HEK293 (cell line): ENCODE data around the gene ZNF285.
A peak's percentile ranks its signal among the peaks of the same experiment; 100 is the strongest.

ENCODE experiments used
- HOXC10 ChIP-seq: sonication (generic); formaldehyde crosslinking; IDR thresholded peaks from 2 replicates; pipeline ENCODE4 v1.8.1; 2023; ENCODE audit warnings: mild to moderate bottlenecking, missing genetic modification reagents
- PRDM4 ChIP-seq: fragments of 450-650 bp; formaldehyde crosslinking; IDR thresholded peaks from 2 replicates; pipeline ENCODE4 v1.5.1; 2017; ENCODE audit warnings: missing biosample characterization, missing genetic modification characterization
- SCRT1 ChIP-seq: fragments of 450-650 bp; formaldehyde crosslinking; IDR thresholded peaks from 2 replicates; pipeline ENCODE4 v1.5.1; 2016; ENCODE audit warnings: missing biosample characterization, missing genetic modification characterization, borderline replicate concordance
- WT1 ChIP-seq: fragments of 450-650 bp; formaldehyde crosslinking; IDR thresholded peaks from 2 replicates; pipeline ENCODE4 v1.5.1; 2016; ENCODE audit warnings: missing biosample characterization, missing genetic modification characterization
- YY2 ChIP-seq: fragments of 450-650 bp; formaldehyde crosslinking; IDR thresholded peaks from 2 replicates; pipeline ENCODE4 v1.5.1; 2016; ENCODE audit warnings: missing biosample characterization, missing genetic modification characterization
- ZBTB21 ChIP-seq: fragments of 450-650 bp; formaldehyde crosslinking; IDR thresholded peaks from 2 replicates; pipeline ENCODE4 v1.5.1; 2017; ENCODE audit warnings: missing biosample characterization, missing genetic modification characterization
- ZBTB48 ChIP-seq: fragments of 450-650 bp; formaldehyde crosslinking; IDR thresholded peaks from 2 replicates; pipeline ENCODE4 v1.5.1; 2016; ENCODE audit warnings: missing biosample characterization, missing genetic modification characterization
- ZBTB8A ChIP-seq: fragments of 450-650 bp; formaldehyde crosslinking; IDR thresholded peaks from 2 replicates; pipeline ENCODE4 v1.5.1; 2016; ENCODE audit warnings: missing biosample characterization, missing genetic modification characterization
- ZFHX2 ChIP-seq: fragments of 450-650 bp; formaldehyde crosslinking; conservative IDR thresholded peaks from 2 replicates; pipeline ENCODE4 v1.5.1; 2016; ENCODE audit warnings: missing biosample characterization, missing genetic modification characterization
- ZNF10 ChIP-seq: fragments of 450-650 bp; formaldehyde crosslinking; IDR thresholded peaks from 2 replicates; pipeline ENCODE4 v1.5.1; 2017; ENCODE audit warnings: missing biosample characterization, missing genetic modification characterization
- ZNF16 ChIP-seq: fragments of 450-650 bp; formaldehyde crosslinking; IDR thresholded peaks from 2 replicates; pipeline ENCODE4 v1.5.1; 2016; ENCODE audit warnings: low read depth, missing biosample characterization, missing genetic modification characterization
- ZNF169 ChIP-seq: fragments of 450-650 bp; formaldehyde crosslinking; IDR thresholded peaks from 2 replicates; pipeline ENCODE4 v1.5.1; 2016; ENCODE audit warnings: missing biosample characterization, missing genetic modification characterization
- ZNF184 ChIP-seq: fragments of 450-650 bp; IDR thresholded peaks from 2 replicates; pipeline ENCODE4 v1.5.1; 2018; ENCODE audit warnings: missing biosample characterization, mild to moderate bottlenecking, missing genetic modification characterization
- ZNF202 ChIP-seq: fragments of 450-650 bp; formaldehyde crosslinking; IDR thresholded peaks from 2 replicates; pipeline ENCODE4 v1.5.1; 2016; ENCODE audit warnings: missing biosample characterization, missing genetic modification characterization, borderline replicate concordance
- ZNF324 ChIP-seq: fragments of 450-650 bp; formaldehyde crosslinking; IDR thresholded peaks from 2 replicates; pipeline ENCODE4 v1.5.1; 2016; ENCODE audit warnings: missing biosample characterization, missing genetic modification characterization
- ZNF394 ChIP-seq: fragments of 450-650 bp; formaldehyde crosslinking; IDR thresholded peaks from 2 replicates; pipeline ENCODE4 v1.5.1; 2016; ENCODE audit warnings: missing biosample characterization, missing genetic modification characterization, mild to moderate bottlenecking, moderate library complexity, borderline replicate concordance
- ZNF423 ChIP-seq: fragments of 450-650 bp; formaldehyde crosslinking; IDR thresholded peaks from 2 replicates; pipeline ENCODE4 v1.5.1; 2016; ENCODE audit warnings: missing biosample characterization, missing genetic modification characterization
- ZNF433 ChIP-seq: fragments of 450-650 bp; formaldehyde crosslinking; IDR thresholded peaks from 2 replicates; pipeline ENCODE4 v1.5.1; 2016; ENCODE audit warnings: missing biosample characterization, missing genetic modification characterization, low read depth
- ZNF449 ChIP-seq: fragments of 450-650 bp; formaldehyde crosslinking; IDR thresholded peaks from 2 replicates; pipeline ENCODE4 v1.5.1; 2017; ENCODE audit warnings: missing biosample characterization, mild to moderate bottlenecking, missing genetic modification characterization, moderate library complexity
- ZNF549 ChIP-seq: fragments of 450-650 bp; IDR thresholded peaks from 2 replicates; pipeline ENCODE4 v1.5.1; 2018; ENCODE audit warnings: missing biosample characterization, missing genetic modification characterization, mild to moderate bottlenecking, inconsistent platforms, moderate library complexity
- ZNF626 ChIP-seq: fragments of 450-650 bp; sonication (Bioruptor Pico); formaldehyde crosslinking; IDR thresholded peaks from 2 replicates; pipeline ENCODE4 v1.5.1; 2018; ENCODE audit warnings: missing biosample characterization, missing genetic modification characterization, inconsistent platforms
- ZNF629 ChIP-seq: fragments of 450-650 bp; formaldehyde crosslinking; IDR thresholded peaks from 2 replicates; pipeline ENCODE4 v1.5.1; 2017; ENCODE audit warnings: missing biosample characterization, missing genetic modification characterization
- ZNF658 ChIP-seq: fragments of 450-650 bp; formaldehyde crosslinking; IDR thresholded peaks from 2 replicates; pipeline ENCODE4; 2016; ENCODE audit warnings: missing biosample characterization, missing genetic modification characterization
- ZNF660 ChIP-seq: fragments of 450-650 bp; IDR thresholded peaks from 2 replicates; pipeline ENCODE4 v1.5.1; 2018; ENCODE audit warnings: missing biosample characterization, mild to moderate bottlenecking, missing genetic modification characterization
- ZNF768 ChIP-seq: fragments of 450-650 bp; formaldehyde crosslinking; IDR thresholded peaks from 2 replicates; pipeline ENCODE4 v1.5.1; 2018; ENCODE audit warnings: missing biosample characterization, mild to moderate bottlenecking, missing genetic modification characterization
- ZNF785 ChIP-seq: fragments of 450-650 bp; formaldehyde crosslinking; IDR thresholded peaks from 2 replicates; pipeline ENCODE4 v1.5.1; 2016; ENCODE audit warnings: missing biosample characterization, missing genetic modification characterization
- ZNF791 ChIP-seq: fragments of 450-650 bp; formaldehyde crosslinking; IDR thresholded peaks from 2 replicates; pipeline ENCODE4 v1.5.1; 2016; ENCODE audit warnings: missing biosample characterization, missing genetic modification characterization
- ZNF792 ChIP-seq: fragments of 450-650 bp; formaldehyde crosslinking; IDR thresholded peaks from 2 replicates; pipeline ENCODE4 v1.5.1; 2016; ENCODE audit warnings: missing biosample characterization, missing genetic modification characterization
- TF ChIP-seq, protein P1 (sequence below): fragments of 450-650 bp; formaldehyde crosslinking; conservative IDR thresholded peaks from 2 replicates; pipeline ENCODE4 v1.5.1; 2016; ENCODE audit warnings: low read depth, missing biosample characterization, missing genetic modification characterization
- TF ChIP-seq, protein P2 (sequence below): fragments of 450-650 bp; formaldehyde crosslinking; IDR thresholded peaks from 2 replicates; pipeline ENCODE4 v1.5.1; 2016; ENCODE audit warnings: missing biosample characterization, missing genetic modification characterization
- TF ChIP-seq, protein P3 (sequence below): fragments of 450-650 bp; formaldehyde crosslinking; IDR thresholded peaks from 2 replicates; pipeline ENCODE4 v1.5.1; 2016; ENCODE audit warnings: missing biosample characterization, missing genetic modification characterization

Gene ZNF285

DNA sequence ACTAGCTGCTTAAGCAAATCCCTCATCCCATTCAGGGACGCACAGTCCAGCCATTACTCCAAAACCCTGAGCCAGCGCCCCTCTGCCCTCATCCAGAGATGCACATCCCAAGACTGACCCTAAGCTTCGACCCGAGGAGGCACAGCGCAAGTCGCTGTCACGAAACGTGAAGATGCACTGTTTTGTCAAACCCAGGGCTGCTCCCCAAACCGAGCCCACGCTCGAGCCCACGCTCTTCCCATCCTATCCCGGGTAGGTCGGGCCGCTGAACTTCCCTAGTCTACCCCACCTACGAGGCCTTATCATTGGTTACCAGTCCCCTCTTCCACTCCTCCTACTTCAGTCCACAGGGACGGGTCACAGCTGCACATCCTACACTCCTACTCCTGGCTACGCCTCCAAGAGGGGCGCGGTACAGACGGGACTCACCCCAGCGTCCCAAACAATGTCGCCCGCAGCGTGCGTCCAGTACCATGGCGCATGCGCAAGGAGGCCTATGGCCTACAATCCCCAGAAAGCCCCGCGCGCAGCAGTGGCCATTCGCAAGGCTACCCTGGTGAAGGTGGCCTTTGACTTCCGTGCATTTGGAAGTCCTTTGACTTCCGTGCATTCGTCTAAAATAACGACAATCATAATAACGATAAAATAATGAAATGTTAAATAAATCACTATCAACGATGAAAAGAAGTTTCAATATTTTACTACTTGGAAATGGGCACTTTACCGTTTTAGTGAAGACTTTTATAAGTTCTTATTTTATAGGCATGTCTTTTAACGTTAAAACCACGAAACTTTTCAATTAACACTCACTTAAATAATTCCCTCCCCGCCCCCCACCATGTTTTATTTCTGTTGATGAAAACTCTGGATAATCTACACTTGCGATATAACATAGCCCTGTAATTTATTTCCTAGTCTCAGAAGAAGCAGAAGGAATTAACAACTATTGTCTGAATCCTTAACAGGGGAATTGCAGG, at the start of gene ZNF285 (continued):
- TF ChIP-seq, protein P1, sequence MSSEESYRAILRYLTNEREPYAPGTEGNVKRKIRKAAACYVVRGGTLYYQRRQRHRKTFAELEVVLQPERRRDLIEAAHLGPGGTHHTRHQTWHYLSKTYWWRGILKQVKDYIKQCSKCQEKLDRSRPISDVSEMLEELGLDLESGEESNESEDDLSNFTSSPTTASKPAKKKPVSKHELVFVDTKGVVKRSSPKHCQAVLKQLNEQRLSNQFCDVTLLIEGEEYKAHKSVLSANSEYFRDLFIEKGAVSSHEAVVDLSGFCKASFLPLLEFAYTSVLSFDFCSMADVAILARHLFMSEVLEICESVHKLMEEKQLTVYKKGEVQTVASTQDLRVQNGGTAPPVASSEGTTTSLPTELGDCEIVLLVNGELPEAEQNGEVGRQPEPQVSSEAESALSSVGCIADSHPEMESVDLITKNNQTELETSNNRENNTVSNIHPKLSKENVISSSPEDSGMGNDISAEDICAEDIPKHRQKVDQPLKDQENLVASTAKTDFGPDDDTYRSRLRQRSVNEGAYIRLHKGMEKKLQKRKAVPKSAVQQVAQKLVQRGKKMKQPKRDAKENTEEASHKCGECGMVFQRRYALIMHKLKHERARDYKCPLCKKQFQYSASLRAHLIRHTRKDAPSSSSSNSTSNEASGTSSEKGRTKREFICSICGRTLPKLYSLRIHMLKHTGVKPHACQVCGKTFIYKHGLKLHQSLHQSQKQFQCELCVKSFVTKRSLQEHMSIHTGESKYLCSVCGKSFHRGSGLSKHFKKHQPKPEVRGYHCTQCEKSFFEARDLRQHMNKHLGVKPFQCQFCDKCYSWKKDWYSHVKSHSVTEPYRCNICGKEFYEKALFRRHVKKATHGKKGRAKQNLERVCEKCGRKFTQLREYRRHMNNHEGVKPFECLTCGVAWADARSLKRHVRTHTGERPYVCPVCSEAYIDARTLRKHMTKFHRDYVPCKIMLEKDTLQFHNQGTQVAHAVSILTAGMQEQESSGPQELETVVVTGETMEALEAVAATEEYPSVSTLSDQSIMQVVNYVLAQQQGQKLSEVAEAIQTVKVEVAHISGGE (tag by site-specific recombination) = peak; percentile 90
- TF ChIP-seq ZNF785 (tag by site-specific recombination) (no peak), ZBTB21 (tag by site-specific recombination) (no peak), ZNF449 (tag by site-specific recombination) (no peak), ZNF184 (tag by site-specific recombination) (no peak), HOXC10 (CRISPR knock-in tag) (no peak), WT1 (no peak), ZNF792 (tag by site-specific recombination) (no peak), ZNF433 (tag by site-specific recombination) (no peak), ZNF791 (tag by site-specific recombination) (no peak), SCRT1 (tag by site-specific recombination) (no peak), ZNF629 (tag by site-specific recombination) (no peak), ZNF10 (tag by site-specific recombination) (peak; percentile 75), ZNF423 (no peak), ZNF658 (tag by site-specific recombination) (no peak), ZNF169 (no peak), PRDM4 (tag by site-specific recombination) (no peak), ZNF16 (no peak), ZNF768 (no peak), ZNF660 (tag by site-specific recombination) (0 out of 2 replicates have a peak, but pooled peaks have one; percentile 44), ZNF626 (tag by site-specific recombination) (no peak), ZBTB48 (tag by site-specific recombination) (peak; percentile 63; the same call in 1 of the 2 replicates), ZFHX2 (tag by site-specific recombination) (peak; percentile 94), ZNF549 (no peak), YY2 (tag by site-specific recombination) (peak; percentile 66; the same call in 1 of the 2 replicates), ZNF394 (tag by site-specific recombination) (no peak), ZNF324 (tag by site-specific recombination) (no peak), ZBTB8A (tag by site-specific recombination) (no peak), ZNF202 (tag by site-specific recombination) (no peak)
- TF ChIP-seq, protein P2, sequence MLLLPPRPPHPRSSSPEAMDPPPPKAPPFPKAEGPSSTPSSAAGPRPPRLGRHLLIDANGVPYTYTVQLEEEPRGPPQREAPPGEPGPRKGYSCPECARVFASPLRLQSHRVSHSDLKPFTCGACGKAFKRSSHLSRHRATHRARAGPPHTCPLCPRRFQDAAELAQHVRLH (tag by site-specific recombination) = peak; percentile 54
- TF ChIP-seq, protein P3, sequence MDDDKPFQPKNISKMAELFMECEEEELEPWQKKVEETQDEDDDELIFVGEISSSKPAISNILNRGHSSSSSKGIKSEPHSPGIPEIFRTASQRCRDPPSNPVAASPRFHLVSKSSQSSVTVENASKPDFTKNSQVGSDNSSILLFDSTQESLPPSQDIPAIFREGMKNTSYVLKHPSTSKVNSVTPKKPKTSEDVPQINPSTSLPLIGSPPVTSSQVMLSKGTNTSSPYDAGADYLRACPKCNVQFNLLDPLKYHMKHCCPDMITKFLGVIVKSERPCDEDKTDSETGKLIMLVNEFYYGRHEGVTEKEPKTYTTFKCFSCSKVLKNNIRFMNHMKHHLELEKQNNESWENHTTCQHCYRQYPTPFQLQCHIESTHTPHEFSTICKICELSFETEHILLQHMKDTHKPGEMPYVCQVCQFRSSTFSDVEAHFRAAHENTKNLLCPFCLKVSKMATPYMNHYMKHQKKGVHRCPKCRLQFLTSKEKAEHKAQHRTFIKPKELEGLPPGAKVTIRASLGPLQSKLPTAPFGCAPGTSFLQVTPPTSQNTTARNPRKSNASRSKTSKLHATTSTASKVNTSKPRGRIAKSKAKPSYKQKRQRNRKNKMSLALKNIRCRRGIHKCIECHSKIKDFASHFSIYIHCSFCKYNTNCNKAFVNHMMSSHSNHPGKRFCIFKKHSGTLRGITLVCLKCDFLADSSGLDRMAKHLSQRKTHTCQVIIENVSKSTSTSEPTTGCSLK = no peak
